SK-N-SH treated with all-trans-retinoic acid at 6 μM for 48 hours (cell line): Measurements from ENCODE around the gene RDH5.

Source experiments
- ATAC-seq: fragments of 200-7000 bp; cut with Tn5 transposase; 3 replicates; pipeline ENCODE4 v1.9.1; 2020; ENCODE audit warnings: mild to moderate bottlenecking, moderate library complexity
- ARNTL ChIP-seq: fragments of 450-650 bp; formaldehyde crosslinking; IDR thresholded peaks from 2 replicates; pipeline ENCODE4 v1.5.0; 2020; ENCODE audit warnings: low read depth, mild to moderate bottlenecking, moderate library complexity, borderline replicate concordance
- BACH2 ChIP-seq: fragments of 250-450 bp; sonication (Bioruptor Pico); IDR thresholded peaks from 2 replicates; pipeline ENCODE4 v1.9.0; 2021; ENCODE audit warnings: mild to moderate bottlenecking, borderline replicate concordance
- CSDC2 ChIP-seq: fragments of 250-450 bp; sonication (Bioruptor Pico); IDR thresholded peaks from 2 replicates; pipeline ENCODE4 v1.5.0; 2020; ENCODE audit warnings: mild to moderate bottlenecking, moderate library complexity
- ESRRG ChIP-seq: fragments of 250-450 bp; sonication (Bioruptor Pico); IDR thresholded peaks from 2 replicates; pipeline ENCODE4 v1.6.1; 2021; ENCODE audit warnings: mild to moderate bottlenecking
- GLIS3 ChIP-seq: fragments of 250-450 bp; sonication (Bioruptor Pico); IDR thresholded peaks from 2 replicates; pipeline ENCODE4 v1.5.0; 2020; ENCODE audit warnings: mild to moderate bottlenecking, moderate library complexity
- ISL1 ChIP-seq: fragments of 250-450 bp; sonication (Bioruptor Pico); IDR thresholded peaks from 2 replicates; pipeline ENCODE4 v2.1.2; 2022; ENCODE audit warnings: mild to moderate bottlenecking, moderate library complexity
- OSR1 ChIP-seq: fragments of 250-450 bp; sonication (Bioruptor Pico); IDR thresholded peaks from 2 replicates; pipeline ENCODE4 v1.8.0; 2022; ENCODE audit warnings: moderate library complexity, mild to moderate bottlenecking, inconsistent platforms
- RARB ChIP-seq: fragments of 250-450 bp; sonication (Bioruptor Pico); IDR thresholded peaks from 2 replicates; pipeline ENCODE4 v1.8.0; 2021; ENCODE audit warnings: mild to moderate bottlenecking, moderate library complexity
- SNAI2 ChIP-seq: fragments of 250-450 bp; sonication (Bioruptor Pico); IDR thresholded peaks from 2 replicates; pipeline ENCODE4 v1.5.0; 2020; ENCODE audit warnings: mild to moderate bottlenecking, moderate library complexity
- TCF4 ChIP-seq: fragments of 250-450 bp; sonication (Bioruptor Pico); IDR thresholded peaks from 2 replicates; pipeline ENCODE4 v1.8.0; 2021; ENCODE audit warnings: mild to moderate bottlenecking, moderate library complexity, borderline replicate concordance
- TOX ChIP-seq: fragments of 250-450 bp; sonication (Bioruptor Pico); IDR thresholded peaks from 2 replicates; pipeline ENCODE4 v1.8.0; 2021; ENCODE audit warnings: mild to moderate bottlenecking, moderate library complexity, borderline replicate concordance
- ZC3H10 ChIP-seq: fragments of 250-450 bp; sonication (Bioruptor Pico); IDR thresholded peaks from 2 replicates; pipeline ENCODE4 v1.5.1; 2021; ENCODE audit warnings: mild to moderate bottlenecking, moderate library complexity
- ZFP3 ChIP-seq: fragments of 250-450 bp; sonication (Bioruptor Pico); IDR thresholded peaks from 2 replicates; pipeline ENCODE4 v1.5.0; 2020; ENCODE audit warnings: mild to moderate bottlenecking, moderate library complexity
- ZFP30 ChIP-seq: fragments of 450-650 bp; formaldehyde crosslinking; IDR thresholded peaks from 2 replicates; pipeline ENCODE4 v1.5.0; 2022; ENCODE audit warnings: mild to moderate bottlenecking, moderate library complexity
- ZNF565 ChIP-seq: fragments of 450-650 bp; formaldehyde crosslinking; conservative IDR thresholded peaks from 2 replicates; pipeline ENCODE4 v1.5.0; 2020; ENCODE audit warnings: low read depth, mild to moderate bottlenecking, moderate library complexity
- ZNF70 ChIP-seq: fragments of 450-650 bp; formaldehyde crosslinking; IDR thresholded peaks from 2 replicates; pipeline ENCODE4 v1.5.0; 2020; ENCODE audit warnings: mild to moderate bottlenecking, moderate library complexity
- ZNF8 ChIP-seq: fragments of 450-650 bp; formaldehyde crosslinking; IDR thresholded peaks from 2 replicates; pipeline ENCODE4 v1.5.0; 2020; ENCODE audit warnings: mild to moderate bottlenecking, moderate library complexity
- TF ChIP-seq, protein P1 (sequence below): fragments of 250-450 bp; sonication (Bioruptor Pico); IDR thresholded peaks from 2 replicates; pipeline ENCODE4 v1.5.0; 2020; ENCODE audit warnings: mild to moderate bottlenecking, moderate library complexity
- TF ChIP-seq, protein P2 (sequence below): fragments of 250-450 bp; sonication (Bioruptor Pico); IDR thresholded peaks from 2 replicates; pipeline ENCODE4 v1.8.0; 2021; ENCODE audit warnings: low read depth, mild to moderate bottlenecking, moderate library complexity, borderline replicate concordance
- TF ChIP-seq, protein P3 (sequence below): fragments of 250-450 bp; sonication (Bioruptor Pico); IDR thresholded peaks from 2 replicates; pipeline ENCODE4 v1.5.1; 2021; ENCODE audit warnings: mild to moderate bottlenecking, moderate library complexity
- TF ChIP-seq, protein P4 (sequence below): fragments of 250-450 bp; sonication (Bioruptor Pico); IDR thresholded peaks from 2 replicates; pipeline ENCODE4 v1.8.0; 2020; ENCODE audit warnings: mild to moderate bottlenecking, moderate library complexity, borderline replicate concordance

RDH5 gene, protein sequence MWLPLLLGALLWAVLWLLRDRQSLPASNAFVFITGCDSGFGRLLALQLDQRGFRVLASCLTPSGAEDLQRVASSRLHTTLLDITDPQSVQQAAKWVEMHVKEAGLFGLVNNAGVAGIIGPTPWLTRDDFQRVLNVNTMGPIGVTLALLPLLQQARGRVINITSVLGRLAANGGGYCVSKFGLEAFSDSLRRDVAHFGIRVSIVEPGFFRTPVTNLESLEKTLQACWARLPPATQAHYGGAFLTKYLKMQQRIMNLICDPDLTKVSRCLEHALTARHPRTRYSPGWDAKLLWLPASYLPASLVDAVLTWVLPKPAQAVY

DNA sequence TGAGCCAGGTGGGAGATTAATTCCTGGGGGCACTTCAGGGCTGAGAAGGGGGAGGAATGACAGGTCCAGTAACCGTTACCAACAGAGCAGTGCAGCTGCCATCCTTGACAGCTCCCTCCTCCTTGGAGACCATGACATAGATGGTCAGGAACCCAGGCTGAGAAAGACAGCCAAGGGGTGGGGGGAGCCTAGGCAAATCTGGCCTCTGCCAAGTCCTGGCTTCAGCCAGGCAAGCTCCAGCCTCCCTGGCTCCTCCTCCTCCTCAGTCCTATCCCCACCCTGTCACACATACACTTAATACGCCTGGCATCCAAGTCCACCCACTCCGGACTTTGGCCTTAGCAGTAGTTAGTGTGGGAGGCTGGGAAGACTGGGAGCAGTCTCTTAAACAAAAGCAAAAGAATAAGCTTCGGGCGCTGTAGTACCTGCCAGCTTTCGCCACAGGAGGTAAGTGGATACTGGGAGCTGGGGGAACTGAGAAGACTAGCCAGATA is at the start of gene RDH5:
TSS of gene RDH5 (plus strand) at position 323 of the 494 bp plus-strand sequence. CDS start 792 bp downstream, outside the sequence.
- peak; percentile 1; the same call in 2 of the 3 replicates for ATAC-seq
- TF ChIP-seq, protein P1, sequence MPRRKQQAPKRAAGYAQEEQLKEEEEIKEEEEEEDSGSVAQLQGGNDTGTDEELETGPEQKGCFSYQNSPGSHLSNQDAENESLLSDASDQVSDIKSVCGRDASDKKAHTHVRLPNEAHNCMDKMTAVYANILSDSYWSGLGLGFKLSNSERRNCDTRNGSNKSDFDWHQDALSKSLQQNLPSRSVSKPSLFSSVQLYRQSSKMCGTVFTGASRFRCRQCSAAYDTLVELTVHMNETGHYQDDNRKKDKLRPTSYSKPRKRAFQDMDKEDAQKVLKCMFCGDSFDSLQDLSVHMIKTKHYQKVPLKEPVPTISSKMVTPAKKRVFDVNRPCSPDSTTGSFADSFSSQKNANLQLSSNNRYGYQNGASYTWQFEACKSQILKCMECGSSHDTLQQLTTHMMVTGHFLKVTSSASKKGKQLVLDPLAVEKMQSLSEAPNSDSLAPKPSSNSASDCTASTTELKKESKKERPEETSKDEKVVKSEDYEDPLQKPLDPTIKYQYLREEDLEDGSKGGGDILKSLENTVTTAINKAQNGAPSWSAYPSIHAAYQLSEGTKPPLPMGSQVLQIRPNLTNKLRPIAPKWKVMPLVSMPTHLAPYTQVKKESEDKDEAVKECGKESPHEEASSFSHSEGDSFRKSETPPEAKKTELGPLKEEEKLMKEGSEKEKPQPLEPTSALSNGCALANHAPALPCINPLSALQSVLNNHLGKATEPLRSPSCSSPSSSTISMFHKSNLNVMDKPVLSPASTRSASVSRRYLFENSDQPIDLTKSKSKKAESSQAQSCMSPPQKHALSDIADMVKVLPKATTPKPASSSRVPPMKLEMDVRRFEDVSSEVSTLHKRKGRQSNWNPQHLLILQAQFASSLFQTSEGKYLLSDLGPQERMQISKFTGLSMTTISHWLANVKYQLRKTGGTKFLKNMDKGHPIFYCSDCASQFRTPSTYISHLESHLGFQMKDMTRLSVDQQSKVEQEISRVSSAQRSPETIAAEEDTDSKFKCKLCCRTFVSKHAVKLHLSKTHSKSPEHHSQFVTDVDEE (CRISPR knock-in tag): no peak
- TF ChIP-seq OSR1 (no peak), ZFP30 (CRISPR knock-in tag) (no peak), ZNF8 (CRISPR knock-in tag) (no peak), ZFP3 (no peak), ZNF70 (CRISPR knock-in tag) (no peak), ARNTL (CRISPR knock-in tag) (no peak), TOX (CRISPR knock-in tag) (no peak), RARB (CRISPR knock-in tag) (no peak), GLIS3 (no peak), ISL1 (CRISPR knock-in tag) (no peak)
- TF ChIP-seq, protein P2, sequence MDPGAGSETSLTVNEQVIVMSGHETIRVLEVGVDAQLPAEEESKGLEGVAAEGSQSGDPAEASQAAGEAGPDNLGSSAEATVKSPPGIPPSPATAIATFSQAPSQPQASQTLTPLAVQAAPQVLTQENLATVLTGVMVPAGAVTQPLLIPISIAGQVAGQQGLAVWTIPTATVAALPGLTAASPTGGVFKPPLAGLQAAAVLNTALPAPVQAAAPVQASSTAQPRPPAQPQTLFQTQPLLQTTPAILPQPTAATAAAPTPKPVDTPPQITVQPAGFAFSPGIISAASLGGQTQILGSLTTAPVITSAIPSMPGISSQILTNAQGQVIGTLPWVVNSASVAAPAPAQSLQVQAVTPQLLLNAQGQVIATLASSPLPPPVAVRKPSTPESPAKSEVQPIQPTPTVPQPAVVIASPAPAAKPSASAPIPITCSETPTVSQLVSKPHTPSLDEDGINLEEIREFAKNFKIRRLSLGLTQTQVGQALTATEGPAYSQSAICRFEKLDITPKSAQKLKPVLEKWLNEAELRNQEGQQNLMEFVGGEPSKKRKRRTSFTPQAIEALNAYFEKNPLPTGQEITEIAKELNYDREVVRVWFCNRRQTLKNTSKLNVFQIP: no peak

DNA sequence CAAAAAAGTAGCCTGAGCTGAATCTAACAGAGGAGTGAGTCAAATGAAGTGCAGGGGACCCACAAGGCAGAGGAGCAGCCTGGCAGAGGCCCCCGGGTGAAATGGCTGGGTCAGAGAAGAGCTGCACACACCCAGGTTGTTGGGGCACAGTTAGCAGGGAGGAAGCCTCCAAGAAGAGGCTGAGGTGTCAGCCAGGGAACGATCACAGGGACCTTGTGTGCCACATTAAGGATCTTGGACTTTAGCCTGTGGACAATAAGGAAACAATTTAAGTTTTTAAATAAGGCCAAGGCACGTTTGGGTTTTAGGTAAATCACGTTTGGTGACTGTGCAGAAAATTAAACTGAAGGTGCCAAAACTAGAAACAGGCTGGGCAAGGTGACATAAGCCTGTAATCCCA is 48.4 kb upstream of the RDH5 start:
- no peak for TF ChIP-seq BACH2 (CRISPR knock-in tag)
- no peak for TF ChIP-seq TCF4 (CRISPR knock-in tag)
- no peak for TF ChIP-seq ZC3H10
- no peak for TF ChIP-seq ARNTL (CRISPR knock-in tag)
- ATAC-seq: no peak

DNA sequence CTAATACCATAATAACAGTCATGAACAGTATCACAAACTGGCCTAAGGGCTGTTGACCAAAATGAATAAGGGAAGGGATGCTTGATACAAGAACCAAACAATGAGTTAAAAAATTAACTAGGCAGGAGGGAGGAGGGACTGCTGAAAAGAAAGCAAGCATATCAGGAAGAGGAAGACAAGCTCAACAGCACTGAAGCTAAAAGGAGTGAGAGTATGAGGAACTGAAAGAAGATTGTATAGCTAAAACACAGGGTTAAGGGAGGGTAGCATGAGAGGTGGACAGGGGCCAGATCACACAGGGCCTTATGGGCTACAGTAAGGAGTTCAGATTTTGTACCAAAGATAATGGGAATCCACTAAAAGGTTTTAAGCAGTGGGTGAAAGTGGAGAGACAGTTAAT is 46.6 kb upstream of the RDH5 start:
- TF ChIP-seq ZNF70 (CRISPR knock-in tag) (no peak), ZFP3 (no peak), ZFP30 (CRISPR knock-in tag) (no peak), GLIS3 (no peak)
- ATAC-seq: no peak

DNA sequence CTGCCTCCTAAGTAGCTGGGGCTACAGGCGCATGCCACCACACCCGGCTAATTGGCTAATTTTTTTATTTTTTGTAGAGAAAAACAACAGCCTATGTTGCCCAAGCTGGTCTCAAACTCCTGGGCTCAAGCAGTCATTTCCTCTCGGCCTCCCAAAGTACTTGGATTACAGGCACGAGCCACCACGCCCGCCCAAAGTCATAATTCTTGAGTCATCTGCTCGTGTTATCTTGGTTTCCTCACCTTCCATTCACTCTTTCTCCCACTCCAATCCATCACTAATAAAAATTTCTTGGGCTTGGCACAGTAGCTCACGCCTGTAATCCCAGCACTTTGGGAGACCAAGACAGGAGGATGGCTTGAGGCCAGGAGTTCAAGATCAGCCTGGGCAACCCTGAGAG is 44.5 kb upstream of the RDH5 start:
- TF ChIP-seq ZFP3: no peak
- TF ChIP-seq, protein P3, sequence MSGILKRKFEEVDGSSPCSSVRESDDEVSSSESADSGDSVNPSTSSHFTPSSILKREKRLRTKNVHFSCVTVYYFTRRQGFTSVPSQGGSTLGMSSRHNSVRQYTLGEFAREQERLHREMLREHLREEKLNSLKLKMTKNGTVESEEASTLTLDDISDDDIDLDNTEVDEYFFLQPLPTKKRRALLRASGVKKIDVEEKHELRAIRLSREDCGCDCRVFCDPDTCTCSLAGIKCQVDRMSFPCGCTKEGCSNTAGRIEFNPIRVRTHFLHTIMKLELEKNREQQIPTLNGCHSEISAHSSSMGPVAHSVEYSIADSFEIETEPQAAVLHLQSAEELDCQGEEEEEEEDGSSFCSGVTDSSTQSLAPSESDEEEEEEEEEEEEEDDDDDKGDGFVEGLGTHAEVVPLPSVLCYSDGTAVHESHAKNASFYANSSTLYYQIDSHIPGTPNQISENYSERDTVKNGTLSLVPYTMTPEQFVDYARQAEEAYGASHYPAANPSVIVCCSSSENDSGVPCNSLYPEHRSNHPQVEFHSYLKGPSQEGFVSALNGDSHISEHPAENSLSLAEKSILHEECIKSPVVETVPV (CRISPR knock-in tag): no peak
- TF ChIP-seq, protein P1 (CRISPR knock-in tag): no peak
- TF ChIP-seq GLIS3: no peak
- TF ChIP-seq ZNF565 (CRISPR knock-in tag): no peak
- TF ChIP-seq ZNF8 (CRISPR knock-in tag): no peak
- TF ChIP-seq, protein P4, sequence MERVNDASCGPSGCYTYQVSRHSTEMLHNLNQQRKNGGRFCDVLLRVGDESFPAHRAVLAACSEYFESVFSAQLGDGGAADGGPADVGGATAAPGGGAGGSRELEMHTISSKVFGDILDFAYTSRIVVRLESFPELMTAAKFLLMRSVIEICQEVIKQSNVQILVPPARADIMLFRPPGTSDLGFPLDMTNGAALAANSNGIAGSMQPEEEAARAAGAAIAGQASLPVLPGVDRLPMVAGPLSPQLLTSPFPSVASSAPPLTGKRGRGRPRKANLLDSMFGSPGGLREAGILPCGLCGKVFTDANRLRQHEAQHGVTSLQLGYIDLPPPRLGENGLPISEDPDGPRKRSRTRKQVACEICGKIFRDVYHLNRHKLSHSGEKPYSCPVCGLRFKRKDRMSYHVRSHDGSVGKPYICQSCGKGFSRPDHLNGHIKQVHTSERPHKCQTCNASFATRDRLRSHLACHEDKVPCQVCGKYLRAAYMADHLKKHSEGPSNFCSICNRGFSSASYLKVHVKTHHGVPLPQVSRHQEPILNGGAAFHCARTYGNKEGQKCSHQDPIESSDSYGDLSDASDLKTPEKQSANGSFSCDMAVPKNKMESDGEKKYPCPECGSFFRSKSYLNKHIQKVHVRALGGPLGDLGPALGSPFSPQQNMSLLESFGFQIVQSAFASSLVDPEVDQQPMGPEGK (CRISPR knock-in tag): no peak
- TF ChIP-seq OSR1: no peak
- no peak for TF ChIP-seq ISL1 (CRISPR knock-in tag)
- TF ChIP-seq CSDC2 (CRISPR knock-in tag): no peak
- no peak for TF ChIP-seq ARNTL (CRISPR knock-in tag)
- TF ChIP-seq ZNF70 (CRISPR knock-in tag): no peak
- no peak for TF ChIP-seq ESRRG
- no peak for TF ChIP-seq BACH2 (CRISPR knock-in tag)
- TF ChIP-seq, protein P2: no peak
- no peak for TF ChIP-seq ZFP30 (CRISPR knock-in tag)
- TF ChIP-seq SNAI2 (CRISPR knock-in tag): no peak
- ATAC-seq: no peak
